Posterior cingulate gyrus (tissue), 11 donors: ENCODE measurements around the gene CPNE8.

Experiments
- DNase-seq, 10 donors: peaks; one replicate each; pipeline versions ENCODE4 v3.0.0 to v3.0.0-alpha.2; 2020 to 2021; ENCODE audit warnings: mixed read lengths in 3 of 10
- intact Hi-C: fragments of 100-400 bp; cut with DNase I; formaldehyde crosslinking; loops from one replicate; pipeline ENCODE4 v1.15.1; 2023

Gene CPNE8

GRCh38 chr12:38664661-38665269 is 240.6 kb downstream of the CPNE8 start:
- intact Hi-C loops, result no loop called here
- no peak for DNase-seq

- DNase-seq, result no peak
- intact Hi-C loops, result no loop called here
These were observed 242.6 kb downstream of the CPNE8 start for GRCh38 chr12:38662829-38663228.

GRCh38 chr12:38653650-38654049 is 251.7 kb downstream of the CPNE8 start:
- DNase-seq, result no peak
- intact Hi-C loops, result no loop called here

- DNase-seq, result no peak
- intact Hi-C loops, result no loop called here
These were observed 256.6 kb downstream of the CPNE8 start for GRCh38 chr12:38648813-38649212.

- DNase-seq, result no peak
- intact Hi-C loops, result no loop called here
These were observed 259.2 kb downstream of the CPNE8 start for GRCh38 chr12:38646146-38646545.

GRCh38 chr12:38639625-38640024 is 265.8 kb downstream of the CPNE8 start:
- no peak for DNase-seq
- intact Hi-C loops, result no loop called here

- intact Hi-C loops, result no loop called here
- DNase-seq, result peak in 1 of 10 donors; percentile 2
These were observed 267.0 kb downstream of the CPNE8 start for GRCh38 chr12:38638401-38638800.

- intact Hi-C loops, result no loop called here
- no peak for DNase-seq
These were observed 271.9 kb downstream of the CPNE8 start for GRCh38 chr12:38633511-38633910.

- intact Hi-C loops, result no loop called here
These were observed 276.3 kb downstream of the CPNE8 start for GRCh38 chr12:38629064-38629463.

GRCh38 chr12:38628288-38628687 is 277.1 kb downstream of the CPNE8 start:
- intact Hi-C loops, result no loop called here
- DNase-seq, result no peak

More at GRCh38 chr12:38629064-38629463, 276.3 kb downstream of the CPNE8 start:
- no peak for DNase-seq

- no peak for DNase-seq
- intact Hi-C loops, result no loop called here
These were observed 280.1 kb downstream of the CPNE8 start for GRCh38 chr12:38625306-38625705.

GRCh38 chr12:38614171-38614570 is 291.2 kb downstream of the CPNE8 start:
- intact Hi-C loops, result no loop called here
- DNase-seq, result no peak

GRCh38 chr12:38610808-38611350 is 294.5 kb downstream of the CPNE8 start:
- intact Hi-C loops, result no loop called here
- DNase-seq, result no peak

- intact Hi-C loops, result no loop called here
- DNase-seq, result no peak
These were observed 298.1 kb downstream of the CPNE8 start for GRCh38 chr12:38607295-38607694.
